Cerebellar cortex (tissue), 1 donor: ENCODE measurements around the gene APOC1.
"Not testable (repeated sequence)": the region's sequence is repeated elsewhere in the genome, so short reads cannot be mapped to it uniquely, and the experiment has no call there.

Source experiments
- DNase-seq: peaks from one replicate; pipeline ENCODE4 v3.0.0-alpha.2; 2015; ENCODE audit warnings: low spot score

The APOC1 gene

DNA sequence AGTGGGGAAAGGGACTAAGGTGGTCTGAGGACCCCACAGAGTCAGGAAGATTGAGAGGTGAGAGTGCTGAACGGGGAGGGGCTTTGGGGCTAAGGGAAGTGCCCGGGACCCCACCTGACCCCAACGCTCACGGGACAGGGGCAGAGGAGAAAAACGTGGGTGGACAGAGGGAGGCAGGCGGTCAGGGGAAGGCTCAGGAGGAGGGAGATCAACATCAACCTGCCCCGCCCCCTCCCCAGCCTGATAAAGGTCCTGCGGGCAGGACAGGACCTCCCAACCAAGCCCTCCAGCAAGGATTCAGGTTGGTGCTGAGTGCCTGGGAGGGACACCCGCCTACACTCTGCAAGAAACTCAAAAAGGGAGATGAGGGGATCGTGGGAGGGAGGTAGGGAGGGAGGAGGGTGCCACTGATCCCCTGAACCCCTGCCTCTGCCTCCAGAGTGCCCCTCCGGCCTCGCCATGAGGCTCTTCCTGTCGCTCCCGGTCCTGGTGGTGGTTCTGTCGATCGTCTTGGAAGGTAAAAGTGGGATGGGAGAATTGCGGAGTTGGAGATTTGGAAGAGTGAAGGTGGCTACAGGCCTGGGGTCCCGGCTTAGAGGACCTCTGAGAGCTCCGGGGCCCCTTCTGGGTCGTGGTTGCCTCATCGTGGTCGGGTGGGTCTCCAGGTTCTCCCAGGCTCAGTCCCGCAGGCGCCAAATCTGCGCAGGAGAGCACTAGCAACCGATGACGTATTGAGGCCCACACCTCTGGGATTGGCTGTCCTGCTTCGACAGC is at the start of gene APOC1:
Gene APOC1 (plus strand): TSS at position 176 of the 774 bp plus-strand sequence. CDS start 284 bp downstream, at position 460.
- DNase-seq = peak; percentile 93

DNA sequence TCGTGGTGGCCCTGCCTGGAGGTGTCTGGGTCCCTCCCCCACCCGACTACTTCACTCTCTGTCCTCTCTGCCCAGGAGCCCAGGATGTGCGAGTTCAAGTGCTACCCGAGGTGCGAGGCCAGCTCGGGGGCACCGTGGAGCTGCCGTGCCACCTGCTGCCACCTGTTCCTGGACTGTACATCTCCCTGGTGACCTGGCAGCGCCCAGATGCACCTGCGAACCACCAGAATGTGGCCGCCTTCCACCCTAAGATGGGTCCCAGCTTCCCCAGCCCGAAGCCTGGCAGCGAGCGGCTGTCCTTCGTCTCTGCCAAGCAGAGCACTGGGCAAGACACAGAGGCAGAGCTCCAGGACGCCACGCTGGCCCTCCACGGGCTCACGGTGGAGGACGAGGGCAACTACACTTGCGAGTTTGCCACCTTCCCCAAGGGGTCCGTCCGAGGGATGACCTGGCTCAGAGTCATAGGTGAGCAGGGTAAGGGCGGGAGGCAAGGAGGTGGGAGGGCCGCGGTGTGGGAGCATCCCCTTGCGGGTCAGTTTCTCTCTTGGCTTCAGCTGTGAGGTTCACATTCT is 49.1 kb upstream of the APOC1 start:
- no peak for DNase-seq

DNA sequence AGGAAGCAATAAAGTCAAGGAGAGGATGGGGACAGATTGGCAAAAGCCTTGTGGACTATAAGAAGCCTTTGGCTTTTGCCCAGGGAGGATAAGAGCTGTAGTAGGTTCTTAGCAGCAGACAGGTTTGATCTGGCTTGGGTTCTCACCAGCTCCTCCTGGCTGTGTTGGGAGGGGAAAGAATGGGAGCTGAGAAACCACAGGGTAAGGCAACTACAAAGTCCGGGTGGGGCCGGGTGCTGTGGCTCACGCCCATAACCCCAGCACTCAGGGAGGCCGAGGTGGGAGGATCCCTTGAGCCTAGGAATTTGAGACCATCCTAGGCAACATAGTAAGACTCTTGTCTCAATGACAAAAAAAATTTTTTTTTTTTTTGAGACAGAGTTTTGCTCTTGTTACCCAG is 47.7 kb upstream of the APOC1 start:
- DNase-seq = no peak

DNA sequence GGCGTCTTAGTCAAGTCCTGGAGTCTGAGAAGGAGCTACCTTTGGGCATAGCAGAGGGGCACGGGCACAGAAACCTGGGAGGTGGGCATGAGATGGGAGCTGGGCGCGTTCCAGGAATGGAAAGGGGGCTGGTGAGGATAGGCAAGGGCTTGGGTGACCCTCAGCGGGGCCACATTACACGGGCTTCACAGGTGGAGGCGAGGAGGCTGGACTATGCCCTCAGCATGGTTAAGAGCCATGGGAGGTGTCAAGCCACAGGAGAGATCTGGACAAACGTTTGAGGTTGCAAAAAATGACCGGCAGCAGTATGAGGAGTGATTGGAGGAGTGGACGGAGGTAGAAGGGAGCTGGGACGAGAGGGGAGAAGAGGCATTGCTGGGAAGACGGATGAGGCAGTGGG is 46.8 kb upstream of the APOC1 start:
- DNase-seq = no peak

GRCh38 chr19:44869733-44870470 is 44.5 kb upstream of the APOC1 start:
- DNase-seq = no peak

- DNase-seq = no peak
Measured at GRCh38 chr19:44871809-44872208, 42.6 kb upstream of the APOC1 start.

- DNase-seq = no peak
Measured at GRCh38 chr19:44872661-44873060, 41.7 kb upstream of the APOC1 start.

GRCh38 chr19:44874317-44874716 is 40.1 kb upstream of the APOC1 start:
- no peak for DNase-seq

- no peak for DNase-seq
Measured at GRCh38 chr19:44875666-44876451, 38.5 kb upstream of the APOC1 start.

GRCh38 chr19:44876930-44877535 is 37.4 kb upstream of the APOC1 start:
- no peak for DNase-seq

GRCh38 chr19:44878120-44878865 is 36.1 kb upstream of the APOC1 start:
- no peak for DNase-seq

GRCh38 chr19:44879309-44880065 is 34.9 kb upstream of the APOC1 start:
- DNase-seq = no peak

DNA sequence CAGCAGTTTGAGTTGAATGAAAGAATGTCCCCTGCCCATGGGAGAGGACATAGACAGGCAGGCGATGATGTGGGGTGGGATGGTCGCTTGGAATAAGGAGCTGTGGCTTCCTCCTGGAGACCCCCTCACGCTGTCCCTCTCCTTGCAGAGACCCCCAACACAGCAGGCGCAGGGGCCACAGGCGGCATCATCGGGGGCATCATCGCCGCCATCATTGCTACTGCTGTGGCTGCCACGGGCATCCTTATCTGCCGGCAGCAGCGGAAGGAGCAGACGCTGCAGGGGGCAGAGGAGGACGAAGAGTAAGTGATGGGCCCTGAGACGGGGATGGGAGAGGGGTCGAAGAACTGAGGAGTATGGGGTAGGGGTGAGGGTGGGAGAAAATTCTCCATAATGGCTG is 32.3 kb upstream of the APOC1 start:
- DNase-seq = no peak

DNA sequence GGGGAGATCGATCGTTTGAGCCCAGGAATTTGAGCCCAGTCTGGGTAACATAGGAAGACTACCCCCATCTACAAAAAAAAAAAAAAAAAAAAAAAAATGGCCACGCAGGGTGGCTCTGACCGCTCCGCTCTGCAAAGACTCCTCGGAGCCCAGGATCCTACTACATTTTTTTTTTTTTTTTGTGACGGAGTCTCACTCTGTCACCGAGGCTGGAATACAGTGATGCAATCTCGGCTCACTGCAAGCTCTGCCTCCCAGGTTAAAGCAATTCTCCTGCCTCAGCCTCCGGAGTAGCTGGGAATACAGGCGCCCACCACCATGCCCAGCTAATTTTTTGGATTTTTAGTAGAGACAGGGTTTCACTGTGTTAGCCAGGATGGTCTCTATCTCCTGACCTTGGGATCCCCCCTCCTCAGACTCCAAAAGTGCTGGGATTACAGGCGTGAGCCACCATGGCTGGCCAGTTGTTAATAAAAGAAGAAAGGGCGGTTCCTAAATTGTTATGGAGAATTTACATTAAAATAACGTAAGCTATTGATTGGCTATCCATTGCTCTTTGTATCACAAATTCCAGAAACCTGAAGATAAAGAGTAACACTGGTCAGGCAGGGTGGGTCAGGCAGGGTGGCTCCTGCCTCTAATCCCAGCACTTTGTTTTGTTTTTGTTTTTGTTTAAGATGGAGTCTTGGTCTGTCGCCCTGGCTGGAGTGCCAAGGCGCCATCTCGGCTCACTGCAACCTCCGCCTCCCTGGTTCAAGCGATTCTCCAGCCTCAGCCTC is 31.6 kb upstream of the APOC1 start:
- not testable (repeated sequence) for DNase-seq

- DNase-seq = no peak
Measured at GRCh38 chr19:44883922-44884321, 30.5 kb upstream of the APOC1 start.

GRCh38 chr19:44884566-44884965 is 29.8 kb upstream of the APOC1 start:
- DNase-seq = no peak

GRCh38 chr19:44886141-44886540 is 28.3 kb upstream of the APOC1 start:
- DNase-seq = no peak

GRCh38 chr19:44887648-44888047 is 26.8 kb upstream of the APOC1 start:
- no peak for DNase-seq

- DNase-seq = not testable (repeated sequence)
Measured at GRCh38 chr19:44888335-44888734, 26.1 kb upstream of the APOC1 start.
